H9 (cell line): ENCODE results near the gene ECI2. TPM values are rescaled to one million over a fixed set of nuclear protein-coding genes. Genes with fewer than 3 reads are reported as not detected.

Experiments used
- DNase-seq: peaks from one replicate; pipeline ENCODE4 v3.0.0-alpha.2; 2017
- H2AFZ ChIP-seq: one replicate; pipeline ENCODE4 v1.6.1; 2013; ENCODE audit warnings: mild to moderate bottlenecking, low read length, control low read depth, moderate library complexity
- H2AK5ac ChIP-seq: 2 replicates; pipeline ENCODE4 v1.6.1; 2013; ENCODE audit warnings: low read length, control low read depth, mixed read lengths; ENCODE audit not compliant: insufficient read length
- H2BK120ac ChIP-seq: one replicate; pipeline ENCODE4 v1.6.1; 2013; ENCODE audit warnings: low read depth, mild to moderate bottlenecking, low read length, control low read depth, inconsistent platforms; ENCODE audit not compliant: poor library complexity, severe bottlenecking
- H2BK12ac ChIP-seq: 2 replicates; pipeline ENCODE4 v1.6.1; 2013; ENCODE audit warnings: low read length, control low read depth, mixed read lengths, low read depth; ENCODE audit not compliant: insufficient read length
- H2BK15ac ChIP-seq: 2 replicates; pipeline ENCODE4 v1.6.1; 2013; ENCODE audit warnings: low read depth, low read length, control low read depth
- H2BK20ac ChIP-seq: one replicate; pipeline ENCODE4 v1.6.1; 2013; ENCODE audit warnings: low read depth, mild to moderate bottlenecking, low read length, control low read depth, inconsistent platforms; ENCODE audit not compliant: poor library complexity, severe bottlenecking
- H2BK5ac ChIP-seq: 2 replicates; pipeline ENCODE4 v1.6.1; 2013; ENCODE audit warnings: low read length, control low read depth, mixed read lengths; ENCODE audit not compliant: insufficient read length
- H3K14ac ChIP-seq: 2 replicates; pipeline ENCODE4 v1.6.1; 2013; ENCODE audit warnings: low read length, control low read depth; ENCODE audit not compliant: insufficient read depth
- H3K18ac ChIP-seq: 2 replicates; pipeline ENCODE4 v1.6.1; 2013; ENCODE audit warnings: low read depth, mild to moderate bottlenecking, mixed read lengths, low read length, control low read depth; ENCODE audit not compliant: insufficient read length
- H3K23ac ChIP-seq: 2 replicates; pipeline ENCODE4 v1.6.1; 2013; ENCODE audit warnings: low read length, control low read depth, mixed read lengths, low read depth; ENCODE audit not compliant: insufficient read length
- H3K23me2 ChIP-seq: 2 replicates; pipeline ENCODE4 v1.6.1; 2013; ENCODE audit warnings: low read depth, mild to moderate bottlenecking, mixed read lengths, low read length, control low read depth; ENCODE audit not compliant: insufficient read length, poor library complexity, severe bottlenecking
- H3K27ac ChIP-seq: 2 replicates; pipeline ENCODE4 v1.5.1; 2013; ENCODE audit warnings: low read length, control low read depth, mixed read lengths, low read depth; ENCODE audit not compliant: insufficient read length
- H3K27me3 ChIP-seq: 2 replicates; pipeline ENCODE4 v1.6.1; 2013; ENCODE audit warnings: low read length, control low read depth, inconsistent platforms; ENCODE audit not compliant: insufficient read depth
- H3K4ac ChIP-seq: 2 replicates; pipeline ENCODE4 v1.6.1; 2013; ENCODE audit warnings: low read depth, mild to moderate bottlenecking, control low read depth, inconsistent platforms, low read length, moderate library complexity
- H3K4me1 ChIP-seq: 2 replicates; pipeline ENCODE4 v1.6.1; 2013; ENCODE audit warnings: low read length, control low read depth, inconsistent platforms; ENCODE audit not compliant: insufficient read depth
- H3K4me2 ChIP-seq: 2 replicates; pipeline ENCODE4 v1.6.1; 2013; ENCODE audit warnings: low read length, control low read depth, mixed read lengths; ENCODE audit not compliant: insufficient read length, insufficient read depth
- H3K56ac ChIP-seq: 2 replicates; pipeline ENCODE4 v1.6.1; 2013; ENCODE audit warnings: low read depth, mild to moderate bottlenecking, mixed read lengths, low read length, control low read depth; ENCODE audit not compliant: insufficient read length
- H3K79me1 ChIP-seq: 2 replicates; pipeline ENCODE4 v1.6.1; 2013; ENCODE audit warnings: low read depth, mild to moderate bottlenecking, moderate library complexity, low read length, control low read depth, inconsistent platforms; ENCODE audit not compliant: insufficient read depth, poor library complexity, severe bottlenecking
- H3K79me2 ChIP-seq: 2 replicates; pipeline ENCODE4 v1.6.1; 2013; ENCODE audit warnings: low read length, control low read depth, inconsistent platforms; ENCODE audit not compliant: insufficient read depth
- H3K9ac ChIP-seq: 2 replicates; pipeline ENCODE4 v1.6.1; 2013; ENCODE audit warnings: low read length, control low read depth, mixed read lengths; ENCODE audit not compliant: insufficient read length; ENCODE audit errors: extremely low read depth
- H3K9me3 ChIP-seq: one replicate; pipeline ENCODE4 v1.6.1; 2013; ENCODE audit warnings: low read depth, low read length, inconsistent platforms; ENCODE audit not compliant: control insufficient read depth
- H3T11ph ChIP-seq: one replicate; pipeline ENCODE4 v1.6.1; 2013; ENCODE audit warnings: mild to moderate bottlenecking, low read length, control low read depth, inconsistent platforms
- H4K20me1 ChIP-seq: one replicate; pipeline ENCODE4 v1.6.1; 2013; ENCODE audit not compliant: control insufficient read depth, insufficient read length, insufficient read depth
- H4K5ac ChIP-seq: 2 replicates; pipeline ENCODE4 v1.6.1; 2013; ENCODE audit warnings: low read depth, mild to moderate bottlenecking, mixed read lengths, low read length, control low read depth; ENCODE audit not compliant: insufficient read length
- H4K8ac ChIP-seq: replicated peaks from 2 replicates; pipeline ENCODE4 v1.6.1; 2013; ENCODE audit warnings: low read length, control low read depth, mixed read lengths, low read depth; ENCODE audit not compliant: insufficient read length
- H4K91ac ChIP-seq: 2 replicates; pipeline ENCODE4 v1.6.1; 2013; ENCODE audit warnings: low read depth, mild to moderate bottlenecking, moderate library complexity, mixed read lengths, low read length, control low read depth; ENCODE audit not compliant: insufficient read length
- H3K27ac Mint-ChIP-seq, 3 experiments: 2 replicates in 2 of 3; 3 replicates in 1 of 3; pipeline ENCODE4 v1.8.0; 2020 to 2021; ENCODE audit warnings: mixed read lengths in 3 of 3, mild to moderate bottlenecking in 1 of 3, moderate library complexity in 1 of 3
- H3K27me3 Mint-ChIP-seq: 2 replicates; pipeline ENCODE4 v1.8.0; 2021; ENCODE audit warnings: low read depth, mild to moderate bottlenecking, moderate library complexity, mixed read lengths
- H3K36me3 Mint-ChIP-seq, 3 experiments: 2 replicates in 2 of 3; 3 replicates in 1 of 3; pipeline ENCODE4 v1.8.0; 2020 to 2021; ENCODE audit warnings: low read depth in 3 of 3, mixed read lengths in 3 of 3; ENCODE audit not compliant: insufficient read depth in 1 of 3
- H3K4me1 Mint-ChIP-seq, 2 experiments: 2 replicates each; pipeline ENCODE4 v1.8.0; 2020; ENCODE audit warnings: mixed read lengths in 2 of 2
- H3K4me3 Mint-ChIP-seq, 2 experiments: 2 replicates in 1 of 2; 3 replicates in 1 of 2; pipeline ENCODE4 v1.8.0; 2020 to 2021; ENCODE audit warnings: mild to moderate bottlenecking in 2 of 2, mixed read lengths in 2 of 2, moderate library complexity in 1 of 2
- H3K9me3 Mint-ChIP-seq, 2 experiments: 2 replicates in 1 of 2; 3 replicates in 1 of 2; pipeline ENCODE4 v1.8.0; 2020; ENCODE audit warnings: mild to moderate bottlenecking in 2 of 2, mixed read lengths in 2 of 2, moderate library complexity in 1 of 2
- CTCF ChIP-seq: fragments of 200-600 bp; sonication (generic); conservative IDR thresholded peaks from 3 replicates; pipeline ENCODE4 v1.8.0; 2021; ENCODE audit warnings: antibody characterized with exemption, mild to moderate bottlenecking
- WGBS: extraction: QIAGEN DNeasy Blood & Tissue Kit; methylation state at CpG from one replicate; pipeline ENCODE4 v1.1.7; 2013; ENCODE audit warnings: missing lambda C conversion rate, low lambda C conversion rate, mixed read lengths; ENCODE audit not compliant: insufficient read length; ENCODE audit errors: extremely low coverage; 5-methylcytosine and 5-hydroxymethylcytosine counted together
- total RNA-seq: library from RNA; stranded (reverse); gene quantifications from 2 replicates; pipeline ENCODE4 v1.2.1, GENCODE V29; 2021

ECI2 gene
- total RNA-seq, 1 experiment from 2014 or later = 67.5 TPM

GRCh38 chr6:4105980-4106536 lies 29.3 kb downstream of the ECI2 start:
- H3K4me3 Mint-ChIP-seq = no peak overlapping the region
- no CpG with 5 or more reads among the region's 4 CpGs for WGBS
- no peak overlapping the region for H3K14ac ChIP-seq

More at GRCh38 chr6:4105980-4106536, 29.3 kb downstream of the ECI2 start:
- Mint-ChIP-seq H3K36me3 (no peaks in the 10 kb centered on the region), H3K27me3 (no peaks in the 10 kb centered on the region), H3K27ac (no peak overlapping the region), H3K9me3 (no peaks in the 10 kb centered on the region), H3K4me1 (peaks cover 5 to 6% of the 10 kb centered on the region in 2 experiments; a peak in 3 of 4 replicates)
- Histone ChIP-seq H3K9ac (no peak overlapping the region), H3K23ac (no peak overlapping the region), H3K4me2 (no peak overlapping the region), H2BK20ac (no peak overlapping the region), H2AFZ (no peak overlapping the region), H3K23me2 (no peaks in the 10 kb centered on the region), H4K5ac (no peak overlapping the region), H3K4me1 (no peaks in the 10 kb centered on the region), H2BK5ac (no peak overlapping the region), H2BK15ac (no peak overlapping the region), H3K9me3 (no peaks in the 10 kb centered on the region), H3K4ac (no peak overlapping the region), H4K8ac (no peak overlapping the region), H3K18ac (no peak overlapping the region), H3K79me1 (no peaks in the 10 kb centered on the region), H3K56ac (no peak overlapping the region), H2AK5ac (no peak overlapping the region), H3K27me3 (no peaks in the 10 kb centered on the region), H3T11ph (no peak overlapping the region), H3K27ac (no peak overlapping the region), H2BK120ac (no peak overlapping the region), H3K79me2 (no peaks in the 10 kb centered on the region), H2BK12ac (no peak overlapping the region), H4K20me1 (no peaks in the 10 kb centered on the region), H4K91ac (no peak overlapping the region)
- no peak for DNase-seq
- TF ChIP-seq CTCF = no peak
